ENCODE measurements around the gene IRF2BP1.

Gene IRF2BP1, protein sequence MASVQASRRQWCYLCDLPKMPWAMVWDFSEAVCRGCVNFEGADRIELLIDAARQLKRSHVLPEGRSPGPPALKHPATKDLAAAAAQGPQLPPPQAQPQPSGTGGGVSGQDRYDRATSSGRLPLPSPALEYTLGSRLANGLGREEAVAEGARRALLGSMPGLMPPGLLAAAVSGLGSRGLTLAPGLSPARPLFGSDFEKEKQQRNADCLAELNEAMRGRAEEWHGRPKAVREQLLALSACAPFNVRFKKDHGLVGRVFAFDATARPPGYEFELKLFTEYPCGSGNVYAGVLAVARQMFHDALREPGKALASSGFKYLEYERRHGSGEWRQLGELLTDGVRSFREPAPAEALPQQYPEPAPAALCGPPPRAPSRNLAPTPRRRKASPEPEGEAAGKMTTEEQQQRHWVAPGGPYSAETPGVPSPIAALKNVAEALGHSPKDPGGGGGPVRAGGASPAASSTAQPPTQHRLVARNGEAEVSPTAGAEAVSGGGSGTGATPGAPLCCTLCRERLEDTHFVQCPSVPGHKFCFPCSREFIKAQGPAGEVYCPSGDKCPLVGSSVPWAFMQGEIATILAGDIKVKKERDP

DNA sequence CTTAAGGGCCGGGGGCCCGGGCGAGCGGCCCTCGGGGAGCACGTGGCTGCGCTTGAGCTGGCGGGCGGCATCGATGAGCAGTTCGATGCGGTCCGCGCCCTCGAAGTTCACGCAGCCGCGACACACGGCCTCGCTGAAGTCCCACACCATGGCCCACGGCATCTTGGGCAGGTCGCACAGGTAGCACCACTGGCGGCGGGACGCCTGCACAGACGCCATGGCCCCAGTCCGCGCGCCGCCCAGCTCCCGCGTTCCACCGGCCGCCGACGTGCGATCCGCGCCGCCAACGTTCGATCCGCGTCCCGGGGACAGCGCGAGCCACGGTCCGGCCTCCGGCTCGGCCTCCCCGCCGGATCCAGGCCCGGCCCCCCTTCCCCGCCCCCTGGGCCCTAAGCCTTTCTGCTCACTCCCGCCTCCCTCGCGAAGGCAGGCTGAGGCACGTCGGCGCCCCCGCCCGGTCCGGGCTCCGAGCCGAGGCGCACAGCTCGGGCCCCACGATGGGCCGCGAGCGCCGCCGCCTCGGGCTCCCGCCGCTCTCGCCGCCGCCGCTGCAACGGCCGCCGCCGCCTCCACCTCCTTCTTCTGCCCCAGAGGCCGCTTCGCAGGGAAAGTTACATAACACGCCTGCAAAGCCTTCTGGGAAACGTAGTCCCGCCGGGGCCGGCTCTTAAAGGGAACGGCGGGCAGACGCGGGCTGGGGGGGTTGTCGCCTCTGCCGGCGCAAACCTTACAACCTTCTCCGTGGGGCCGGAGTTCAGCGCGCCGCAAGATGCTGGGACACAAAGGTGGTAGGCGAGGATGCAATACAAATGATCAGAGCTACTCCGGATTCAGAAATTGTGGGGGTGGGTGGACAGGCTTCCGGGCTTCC is at the start of gene IRF2BP1:
IRF2BP1 (minus strand) TSS at position 586 of the 871 bp plus-strand sequence; CDS start at position 219, 367 bp downstream.
- peak; percentile 77 to 79 for ATAC-seq

DNA sequence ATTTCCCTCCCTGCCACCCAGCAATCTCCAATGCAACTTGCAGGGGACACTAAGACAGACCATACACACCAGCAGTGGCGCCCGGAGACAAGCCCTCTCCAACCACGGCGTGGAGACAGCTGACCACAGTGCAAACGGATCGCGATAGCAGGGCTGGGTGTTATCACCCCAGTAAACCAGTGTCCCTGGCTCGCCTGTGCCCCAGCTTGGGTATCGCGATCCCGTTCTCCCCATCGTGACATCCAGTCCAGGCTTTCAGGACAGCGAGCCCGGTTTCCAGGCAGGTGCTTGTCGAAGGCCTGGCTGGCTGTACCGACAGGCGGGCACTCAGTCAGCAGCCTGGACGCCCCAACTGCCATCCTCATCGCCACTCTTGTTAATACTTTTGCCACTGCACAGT is 49.3 kb upstream of the IRF2BP1 start:
- ATAC-seq, result no peak

DNA sequence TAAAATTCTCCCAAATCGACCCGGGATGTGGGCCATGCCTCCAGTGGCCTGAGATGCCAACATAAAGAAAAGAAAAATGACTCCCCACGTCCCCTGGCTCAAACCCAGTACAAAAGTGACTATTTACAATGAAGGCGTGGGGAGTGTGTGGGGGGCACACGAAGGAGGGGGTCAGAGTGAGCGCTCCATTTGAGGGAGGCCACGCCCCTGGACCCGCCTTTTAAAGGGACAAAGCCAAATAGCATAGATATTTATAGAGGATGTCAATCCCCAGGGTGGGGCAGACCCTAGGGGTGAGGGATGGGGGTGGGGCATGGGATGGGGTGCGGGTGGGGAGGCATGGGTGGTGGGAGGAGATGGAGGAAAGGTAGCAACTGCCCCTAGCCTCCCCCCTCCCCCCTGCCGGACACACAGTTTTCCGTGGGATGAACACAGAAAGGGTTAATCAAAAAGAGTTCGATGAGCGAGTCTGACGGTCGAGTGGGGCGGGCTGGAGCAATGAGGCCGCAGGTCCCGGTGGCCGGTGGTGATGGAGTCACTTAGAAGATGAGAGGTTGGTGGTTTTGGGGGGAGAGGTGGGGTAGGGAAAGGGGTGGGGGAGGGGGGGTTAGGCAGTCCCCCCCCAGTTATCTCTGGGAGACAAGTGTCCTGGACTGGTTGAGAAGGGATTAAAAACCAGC is 48.8 kb upstream of the IRF2BP1 start:
- ATAC-seq, result no peak

DNA sequence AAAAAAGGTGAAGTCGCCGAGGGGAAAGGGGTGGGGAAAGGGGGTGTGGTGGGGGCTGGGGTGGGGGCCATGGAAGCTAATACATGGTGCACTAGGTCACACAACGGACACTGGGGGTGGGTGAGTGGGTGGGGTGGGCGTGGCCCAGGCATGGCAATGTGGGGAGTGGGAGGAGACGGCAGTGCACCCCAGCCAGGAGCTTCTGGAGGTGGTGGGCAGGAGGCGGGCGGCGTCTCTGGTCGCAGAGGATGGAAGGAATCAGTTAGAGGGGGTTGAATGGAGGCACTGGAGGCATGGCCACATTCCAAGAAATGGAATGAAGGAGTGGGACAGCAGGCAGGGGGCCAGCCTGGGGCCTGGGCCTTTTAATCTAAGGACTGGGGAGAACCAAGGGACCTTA is 47.8 kb upstream of the IRF2BP1 start:
- no peak for ATAC-seq

DNA sequence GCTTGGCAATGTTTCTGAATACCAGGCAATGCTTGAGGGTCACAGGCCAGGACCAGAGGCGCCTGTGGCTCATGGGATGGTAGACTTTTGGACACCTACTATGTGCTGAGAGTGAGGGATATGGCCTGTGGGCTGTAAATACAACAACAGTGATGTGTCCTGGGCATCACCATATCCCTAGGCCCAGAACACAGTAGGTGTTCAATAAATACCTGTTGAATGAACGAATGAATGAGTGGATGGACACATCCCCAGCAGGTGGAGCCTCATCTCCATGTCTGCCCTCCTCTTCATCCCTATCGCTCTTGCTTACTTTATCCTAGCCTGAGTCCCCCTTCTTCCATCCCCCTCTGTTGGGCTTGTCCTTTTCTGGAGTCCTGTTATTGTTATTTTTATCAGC is 45.1 kb upstream of the IRF2BP1 start:
- ATAC-seq, result no peak

DNA sequence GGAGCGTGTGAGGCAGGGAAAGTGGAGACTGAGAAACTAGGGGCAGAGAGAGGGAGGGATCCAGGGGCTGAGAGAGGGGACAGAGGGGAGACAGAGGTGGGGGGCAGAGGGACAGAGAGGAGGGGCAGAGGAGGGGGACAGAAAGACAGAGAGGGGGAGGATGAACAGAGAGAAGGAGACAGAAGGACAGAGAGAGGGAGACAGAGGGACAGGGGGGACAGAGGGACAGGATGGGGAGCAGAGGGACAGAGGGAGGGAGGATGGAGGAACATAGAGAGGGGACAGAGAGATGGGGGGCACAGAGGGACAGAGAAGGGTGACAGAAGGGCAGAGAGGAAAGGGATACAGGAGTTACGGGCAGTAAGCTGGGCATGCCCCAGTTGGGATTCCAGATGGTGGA is 43.3 kb upstream of the IRF2BP1 start:
- no peak for ATAC-seq

DNA sequence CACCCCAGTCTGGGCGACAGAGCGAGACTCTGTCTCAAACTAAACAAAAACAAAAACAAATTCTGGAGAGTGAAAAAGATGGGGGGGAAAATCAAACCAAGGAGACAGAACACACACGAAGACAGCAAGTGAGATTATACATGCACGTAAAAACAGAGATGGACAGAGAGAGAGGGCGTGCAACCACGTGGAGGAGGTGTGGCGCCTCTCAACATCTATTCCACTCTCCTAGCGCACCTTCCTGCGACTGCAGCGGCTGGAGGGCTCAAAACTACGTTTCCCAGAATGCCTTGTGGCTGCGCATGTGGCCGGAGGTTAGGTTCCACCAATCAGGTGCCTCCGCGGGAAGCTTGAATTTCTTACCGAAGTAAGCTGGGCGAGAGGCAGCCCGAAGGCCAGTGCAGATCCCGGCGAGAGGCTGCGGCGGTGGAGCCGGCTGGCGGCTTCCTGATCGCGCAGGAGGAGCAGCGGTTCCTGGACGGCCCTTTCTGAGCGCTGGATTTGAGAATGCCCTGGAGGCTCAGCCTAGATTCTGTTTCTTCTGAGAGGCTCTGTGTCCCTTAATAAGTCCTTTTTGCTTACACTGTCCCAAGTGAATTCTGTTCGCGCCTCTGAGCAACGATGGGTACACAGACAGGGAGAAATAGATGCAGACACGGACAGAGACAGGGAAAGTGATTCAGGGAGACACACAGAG is 41.8 kb upstream of the IRF2BP1 start:
- peak; percentile 98 to 100 for ATAC-seq

DNA sequence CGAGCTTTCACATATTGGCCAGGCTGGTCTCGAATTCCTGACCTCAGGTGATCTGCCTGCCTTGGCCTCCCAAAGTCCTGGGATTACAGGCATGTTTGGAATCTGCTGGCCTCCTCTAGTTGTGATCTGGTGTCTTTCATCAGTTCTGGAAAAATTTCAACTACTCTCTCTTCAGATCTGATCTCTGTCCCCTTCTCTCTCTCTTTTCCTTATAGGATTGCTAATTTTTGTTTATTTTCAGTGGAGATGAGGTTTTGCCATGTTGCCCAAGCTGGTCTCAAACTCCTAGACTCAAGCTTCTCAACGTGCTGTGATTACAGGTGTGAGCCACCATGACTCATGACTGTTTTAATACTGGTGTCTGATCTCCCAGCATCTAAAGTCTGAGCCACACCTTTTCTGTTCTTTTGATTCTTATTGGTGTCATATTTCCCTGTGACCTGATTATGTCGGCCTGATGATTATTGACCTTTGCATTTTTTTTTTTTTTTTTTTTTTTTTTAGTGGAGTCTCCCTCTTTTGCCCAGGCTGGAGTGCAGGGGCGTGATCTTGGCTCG is 39.0 kb upstream of the IRF2BP1 start:
- no peak for ATAC-seq

DNA sequence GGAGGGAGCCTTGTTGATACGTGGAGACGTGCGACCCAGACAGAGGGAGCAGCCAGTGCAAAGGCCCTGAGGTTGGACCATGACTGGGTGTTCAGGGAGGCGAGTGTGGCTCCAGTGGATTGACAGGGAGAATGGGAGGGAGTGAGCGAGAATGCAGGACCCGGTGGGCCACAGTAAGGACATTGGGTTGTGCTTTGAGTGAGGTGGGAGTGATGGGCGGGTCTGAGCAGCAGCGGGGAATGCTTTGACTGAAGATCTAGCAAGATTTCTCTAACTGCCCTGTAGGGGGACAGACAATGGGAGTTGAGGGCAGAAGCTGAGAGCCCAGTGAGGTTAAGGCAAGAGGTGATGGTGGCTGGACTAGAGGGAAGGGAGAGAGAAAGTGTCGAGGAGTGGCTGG is 36.3 kb upstream of the IRF2BP1 start:
- no peak for ATAC-seq

DNA sequence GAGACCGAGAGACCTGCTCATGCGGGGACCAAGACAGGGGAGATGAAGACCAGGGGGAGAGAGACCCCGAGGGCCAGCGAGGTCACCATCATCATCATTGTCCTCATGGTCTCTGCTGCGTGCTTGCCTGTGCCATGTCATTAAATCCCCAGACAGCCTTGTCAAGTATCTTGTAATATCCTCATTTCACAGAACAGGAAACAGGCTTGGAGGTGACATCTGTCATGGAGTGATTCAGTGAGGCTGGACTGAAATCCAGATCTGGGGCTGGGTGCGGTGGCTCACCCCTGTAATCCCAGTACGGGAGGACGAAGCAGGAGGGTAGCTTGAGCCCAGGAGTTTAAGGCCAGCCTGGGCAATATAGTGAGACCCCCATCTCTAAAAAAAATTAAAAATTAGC is 34.5 kb upstream of the IRF2BP1 start:
- no peak for ATAC-seq

DNA sequence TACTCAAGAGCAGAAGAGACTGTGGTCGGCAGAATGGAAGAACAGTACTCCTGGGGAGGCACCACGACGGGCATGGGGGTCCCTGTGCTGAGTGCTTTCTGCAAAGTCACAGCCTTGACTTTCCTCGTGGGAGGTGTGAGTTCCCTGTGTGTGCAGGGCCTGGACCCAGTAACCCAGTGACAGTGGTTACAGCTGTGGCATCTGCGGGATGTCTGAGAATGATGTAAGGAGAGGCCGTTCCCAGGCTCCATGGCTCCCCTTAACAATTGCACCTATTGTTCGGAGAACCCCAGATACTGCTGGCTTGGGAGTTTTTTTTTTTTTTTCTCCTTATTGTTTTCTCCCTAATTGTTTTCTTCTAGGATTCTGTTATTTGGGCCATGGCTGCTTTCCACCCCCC is 33.7 kb upstream of the IRF2BP1 start:
- no peak for ATAC-seq

DNA sequence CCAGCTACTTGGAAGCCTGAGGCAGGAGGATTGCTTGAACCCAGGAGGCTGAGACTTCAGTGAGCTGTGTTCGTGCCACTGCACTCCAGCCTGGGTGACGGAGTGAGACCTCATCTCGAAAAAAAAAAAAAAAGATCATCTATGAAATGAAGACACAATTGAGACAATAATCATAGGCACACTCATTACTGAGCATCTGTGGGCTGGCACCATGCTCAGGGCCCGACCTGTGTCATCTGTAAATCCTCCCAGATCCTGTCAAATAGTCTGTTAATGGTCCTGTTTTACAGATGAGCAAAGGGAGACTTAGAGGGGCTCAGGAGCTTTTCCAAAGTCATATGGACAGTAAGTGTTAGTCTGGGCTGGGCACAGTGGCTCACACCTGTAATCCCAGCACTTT is 32.8 kb upstream of the IRF2BP1 start:
- no peak for ATAC-seq

DNA sequence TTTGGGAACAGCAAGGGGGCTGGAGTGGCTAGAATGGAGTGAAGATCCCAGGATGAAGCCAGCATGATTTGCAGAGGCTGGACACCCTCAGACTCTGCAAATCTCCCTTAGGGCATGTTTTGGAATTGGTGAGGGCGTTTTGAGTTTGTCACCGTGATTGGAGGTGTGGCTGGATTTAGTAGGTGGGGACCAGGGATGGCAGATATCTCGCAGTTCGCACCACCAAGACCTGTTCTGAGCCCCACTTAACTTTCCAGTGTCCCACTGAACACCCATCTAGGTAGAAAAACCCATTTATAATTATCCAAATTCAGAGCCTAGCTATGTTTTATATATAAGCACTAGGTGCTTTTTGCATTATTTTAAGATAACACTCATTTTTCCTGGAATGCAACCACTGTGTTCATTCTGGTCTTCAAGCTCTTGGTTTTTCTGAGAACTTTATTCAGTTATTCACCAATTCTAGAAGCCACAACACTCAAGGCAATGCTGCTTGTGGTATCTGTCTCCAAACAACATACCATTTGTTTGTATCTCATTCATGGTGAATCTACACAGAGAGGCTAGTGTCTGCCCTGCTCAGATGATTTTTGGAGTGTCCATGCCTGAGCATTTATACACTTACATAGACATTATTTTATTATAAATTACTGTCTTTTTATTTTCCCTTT is 31.6 kb upstream of the IRF2BP1 start:
- peak; percentile 64 to 74 for ATAC-seq

DNA sequence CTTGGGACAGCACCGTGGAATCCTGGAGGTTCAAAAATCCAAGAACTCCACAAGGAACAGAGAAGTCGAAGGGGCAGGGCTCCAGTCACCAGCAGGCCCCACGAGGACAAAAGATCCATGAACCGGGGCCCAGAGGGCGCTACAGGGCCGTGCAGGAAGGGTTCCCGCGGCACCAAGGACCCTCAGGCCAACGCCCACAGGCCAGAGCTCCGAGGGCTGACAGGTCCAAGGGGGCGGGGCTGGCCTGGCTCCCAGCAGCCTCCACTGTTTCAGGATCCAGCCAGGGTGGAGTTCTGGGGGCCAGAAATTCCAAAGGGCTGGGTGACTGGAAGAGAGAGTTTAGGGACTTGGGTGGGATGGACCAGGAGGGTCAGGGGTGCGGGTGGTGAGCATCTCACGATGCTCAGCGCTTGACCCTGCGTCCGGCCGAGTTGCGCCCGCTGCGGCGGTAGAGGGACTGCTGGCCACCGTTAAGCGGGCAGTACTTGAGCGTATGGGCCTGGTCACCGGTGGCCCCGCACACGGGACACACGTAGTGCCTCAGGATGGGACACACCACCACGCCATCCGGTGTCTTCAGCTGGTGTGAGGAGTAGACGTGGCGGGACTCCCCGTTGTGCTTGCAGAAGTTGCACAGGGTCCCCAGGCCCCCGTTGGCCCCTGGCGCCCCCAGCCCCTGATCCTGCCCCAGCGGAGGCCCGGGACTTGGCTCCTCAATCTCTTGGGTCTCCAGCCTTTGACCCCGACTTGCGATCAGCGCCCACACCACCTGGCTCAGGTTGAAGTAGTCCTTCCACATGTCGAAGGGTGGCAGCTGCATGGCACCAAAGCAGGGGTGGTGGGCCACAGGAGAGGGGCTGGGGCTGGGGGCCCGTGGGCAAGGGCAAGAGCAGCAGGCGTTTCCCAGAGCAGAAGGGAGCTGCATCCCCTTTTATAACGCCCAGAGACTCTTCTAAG is 28.2 kb upstream of the IRF2BP1 start, which contains the start of gene NANOS2:
NANOS2 (minus strand) TSS at position 905 of the 957 bp plus-strand sequence; CDS start at position 820, 85 bp downstream.
- ATAC-seq, result no peak

DNA sequence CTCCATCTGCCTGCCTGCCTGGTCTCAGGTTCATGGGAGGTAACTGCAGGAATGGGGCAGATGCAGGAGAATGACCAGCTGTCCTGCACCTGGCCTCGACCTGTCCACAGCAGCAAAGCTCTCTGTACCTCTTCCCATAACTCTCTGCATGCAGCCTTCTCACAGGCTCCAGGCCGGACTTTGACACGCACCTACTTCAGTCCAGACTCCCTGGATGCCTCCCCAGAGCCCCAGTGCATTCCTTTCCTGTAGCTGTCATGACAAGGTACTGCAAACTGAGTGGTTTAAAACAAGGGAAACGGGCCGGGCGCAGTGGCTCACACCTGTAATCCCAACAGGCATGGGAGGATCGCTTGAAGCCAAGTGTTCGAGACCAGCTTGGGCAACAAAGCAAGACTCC is 25.4 kb upstream of the IRF2BP1 start:
- ATAC-seq, result no peak

DNA sequence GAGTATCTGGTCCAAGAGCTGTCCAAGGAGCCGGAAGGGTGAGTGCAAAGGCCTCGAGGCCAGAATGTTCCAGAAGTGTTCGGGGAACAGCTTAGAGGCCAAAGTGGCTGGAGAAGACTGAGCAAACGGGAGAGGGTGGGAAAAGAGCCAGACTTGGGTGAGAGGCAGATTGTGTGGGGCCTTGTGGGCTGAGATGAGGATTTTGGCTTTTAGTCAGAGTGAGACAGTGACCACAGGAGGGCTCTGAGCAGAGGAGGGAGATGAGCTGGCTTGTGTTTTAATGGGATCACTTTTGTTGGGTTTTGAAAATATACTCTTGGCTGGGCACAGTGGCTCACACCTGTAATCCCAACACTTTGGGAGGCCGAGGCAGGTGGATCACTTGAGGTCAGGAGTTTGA is 23.0 kb upstream of the IRF2BP1 start:
- ATAC-seq, result no peak

DNA sequence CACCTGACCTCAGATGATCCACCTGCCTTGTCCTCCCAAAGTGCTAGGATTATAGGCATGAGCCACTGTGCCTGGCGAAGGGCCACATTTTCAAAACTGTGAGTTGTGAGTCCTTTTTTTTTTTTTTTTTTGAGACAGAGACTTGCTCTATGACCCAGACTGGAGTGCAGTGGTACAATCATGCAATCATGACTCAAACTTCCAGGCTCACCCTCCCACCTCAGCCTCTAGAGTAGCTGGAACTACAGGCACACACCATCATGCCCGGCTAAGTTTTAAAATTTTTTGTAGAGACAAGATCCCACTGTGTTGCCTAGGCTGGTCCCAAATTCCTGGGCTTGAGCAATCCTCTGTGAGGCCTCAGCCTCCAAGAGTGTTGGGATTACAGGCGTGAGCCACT is 20.3 kb upstream of the IRF2BP1 start:
- ATAC-seq, result no peak

DNA sequence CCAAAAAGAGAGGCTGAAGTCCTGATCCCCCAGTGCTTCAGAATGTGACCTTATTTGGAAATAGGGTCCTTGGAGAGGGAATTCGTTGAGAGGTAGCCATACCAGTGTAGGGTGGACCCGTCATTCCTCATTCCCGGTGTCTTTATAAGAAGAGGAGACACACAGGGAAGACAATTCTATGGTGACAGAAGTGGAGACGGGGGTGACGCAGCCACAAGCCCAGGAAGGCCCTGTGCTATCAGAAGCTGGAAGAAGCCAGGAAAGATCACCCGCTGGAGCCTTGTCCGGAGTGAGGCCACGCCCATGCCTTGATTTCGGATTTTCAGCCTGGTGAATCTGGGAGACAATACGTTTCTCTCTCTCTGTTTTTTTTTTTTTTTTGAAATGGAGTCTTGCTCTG is 19.1 kb upstream of the IRF2BP1 start:
- no peak for ATAC-seq

DNA sequence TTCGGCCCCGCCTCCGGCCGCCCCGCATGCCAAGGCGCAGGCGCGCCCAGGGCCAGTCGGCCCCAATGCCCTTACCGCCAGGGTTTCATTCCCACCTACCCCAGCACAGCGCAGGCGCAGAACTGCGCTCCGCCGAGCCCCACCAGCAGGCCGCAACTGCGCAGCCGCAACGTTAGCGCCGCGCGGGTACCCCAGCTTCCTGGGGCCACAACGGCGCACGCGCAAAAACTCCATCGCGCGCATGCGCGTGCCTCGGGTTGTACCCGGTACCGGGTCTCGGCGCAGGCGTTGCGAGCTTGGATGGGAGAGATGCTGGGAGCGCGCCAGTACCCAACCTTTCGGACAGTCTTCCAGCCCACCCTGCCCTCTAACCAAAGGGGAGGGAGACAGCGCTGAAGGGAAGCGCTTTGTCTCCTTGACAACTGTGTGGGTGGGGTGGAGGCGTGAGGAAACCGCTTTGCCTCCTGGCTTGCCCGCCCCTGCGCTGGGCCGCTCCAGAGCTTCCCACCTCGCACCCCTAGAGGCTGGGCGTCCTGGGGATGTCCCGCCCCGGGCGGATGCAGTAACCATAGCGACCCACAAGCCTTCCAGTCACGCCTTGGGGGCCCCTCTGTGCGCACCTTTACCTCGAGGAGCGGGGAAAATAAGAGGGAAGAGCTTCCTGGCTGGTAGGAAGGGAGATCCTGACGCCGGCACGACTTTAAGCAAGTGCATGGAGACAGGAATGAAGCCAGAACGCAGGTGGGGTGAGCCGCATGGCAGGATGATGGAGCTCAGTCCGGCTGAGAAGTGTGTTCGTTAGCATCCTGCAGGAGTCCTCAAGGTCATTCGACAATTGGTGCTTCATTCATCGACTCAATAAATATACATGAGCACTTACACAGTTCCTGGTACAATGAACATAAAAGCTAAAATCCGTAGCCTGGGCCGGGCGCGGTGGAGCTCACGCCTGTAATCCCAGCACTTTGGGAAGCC is 17.0 kb upstream of the IRF2BP1 start:
- peak; percentile 87 to 89 for ATAC-seq

Measured in activated CD4-positive, CD25-positive, alpha-beta regulatory T cell treated with anti-CD3 and anti-CD28 coated beads, Interleukin-2, amount 50 U/mL, for 24 hours (primary cell).